HG03095 (cell line): Measurements from ENCODE around the gene PRSS22.

ENCODE experiments used
- ATAC-seq: cut with Tn5 transposase; IDR thresholded peaks from one replicate; pipeline ENCODE4 v1.9.1; 2021; ENCODE audit warnings: moderate library complexity; ENCODE audit not compliant: unreplicated experiment

The PRSS22 gene

GRCh38 chr16:2817340-2818271 lies 40.4 kb downstream of the PRSS22 start:
- ATAC-seq: no peak

GRCh38 chr16:2816751-2817339 lies 41.1 kb downstream of the PRSS22 start, which contains the start of gene PRSS21:
TSS of gene PRSS21 (plus strand) at chr16:2817237. CDS start at chr16:2817269, 32 bp downstream.
- no peak for ATAC-seq

GRCh38 chr16:2815299-2815771 lies 42.6 kb downstream of the PRSS22 start:
- ATAC-seq: no peak

DNA sequence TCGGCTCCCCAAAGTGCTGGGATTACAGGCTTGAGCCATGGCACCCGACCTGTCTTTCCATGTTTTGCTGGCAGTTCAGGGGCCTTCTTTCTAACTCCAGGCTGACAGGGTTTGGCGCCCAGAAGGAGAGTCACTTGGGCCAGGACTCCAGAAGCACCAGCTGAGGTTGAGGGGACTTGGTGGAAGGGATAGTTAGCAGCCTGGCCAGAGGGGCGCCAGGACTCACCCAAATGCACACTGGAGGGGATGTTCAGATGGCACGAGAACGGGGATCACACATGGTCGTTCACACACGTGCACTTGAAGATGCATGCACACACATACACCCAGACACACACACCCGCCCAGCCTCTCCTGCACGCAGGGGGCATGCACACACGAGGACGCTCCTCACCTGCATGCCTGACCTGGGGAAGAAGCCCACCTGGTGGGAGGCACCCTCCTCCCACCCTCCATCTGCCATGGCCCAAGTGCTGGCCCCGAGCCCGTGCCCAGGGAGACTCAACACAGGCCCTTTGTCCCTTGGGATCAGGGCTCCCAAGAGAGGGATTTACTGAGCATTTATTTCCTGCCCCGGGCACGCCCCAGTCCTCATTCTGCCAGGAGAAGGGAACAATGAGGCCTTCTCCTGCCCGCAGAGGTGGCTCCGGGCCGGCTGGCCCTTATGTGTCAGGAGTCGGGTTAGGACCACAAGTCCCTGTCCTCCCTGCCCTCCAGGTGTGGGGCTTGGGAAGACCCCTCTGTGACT lies 43.2 kb downstream of the PRSS22 start:
- no peak for ATAC-seq

DNA sequence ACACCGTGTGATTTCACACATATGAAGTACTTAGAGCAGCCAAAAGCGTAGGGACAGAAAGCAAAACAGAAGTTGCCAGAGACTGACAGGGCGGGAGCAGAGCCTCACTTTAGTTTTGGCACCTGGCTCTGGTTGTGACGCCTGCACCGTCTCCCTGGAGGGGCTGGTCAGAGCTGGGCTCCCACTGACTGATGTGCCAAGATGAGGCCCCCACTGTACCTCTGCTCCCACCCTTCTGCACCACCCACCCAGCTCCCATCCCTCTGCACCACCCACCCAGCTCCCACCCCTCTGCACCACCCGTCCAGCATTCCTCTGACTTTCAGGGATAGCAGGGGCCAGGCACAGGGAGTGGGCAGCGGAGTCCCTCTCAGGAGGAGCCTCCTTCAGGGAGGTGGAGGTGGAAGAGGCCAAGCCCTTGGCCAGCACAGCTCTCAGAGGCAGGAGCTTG lies 44.2 kb downstream of the PRSS22 start:
- no peak for ATAC-seq

GRCh38 chr16:2811703-2812471 lies 46.1 kb downstream of the PRSS22 start:
- ATAC-seq: no peak

GRCh38 chr16:2810651-2811050 lies 47.3 kb downstream of the PRSS22 start:
- no peak for ATAC-seq

DNA sequence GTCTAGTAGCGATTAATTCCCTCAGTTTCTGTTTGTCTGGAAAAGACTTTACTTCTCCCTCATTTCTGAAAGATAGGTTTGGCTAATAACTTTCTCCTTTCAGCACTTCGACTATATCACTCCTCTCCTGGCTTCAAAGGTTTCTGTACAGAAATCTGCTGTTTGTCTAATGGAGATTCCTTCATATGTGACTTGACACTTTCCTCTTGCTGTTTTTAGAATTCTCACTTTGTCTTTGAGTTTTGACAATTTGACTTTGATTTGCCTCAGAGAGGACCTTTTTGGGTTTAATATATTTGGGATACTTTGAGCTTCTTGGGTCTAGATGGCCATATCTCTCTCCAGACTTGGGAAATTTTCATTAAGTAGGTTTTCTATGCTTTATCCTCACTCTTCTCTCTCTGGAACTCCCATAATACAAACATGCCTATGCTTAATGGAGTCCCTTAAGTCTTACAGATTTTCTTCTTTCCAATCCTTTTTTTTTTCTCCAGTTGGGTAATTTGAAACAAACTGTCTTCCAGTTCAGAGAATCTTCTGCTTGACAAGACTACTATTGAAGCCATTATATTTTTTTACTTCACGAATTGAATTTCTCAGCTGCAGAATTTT lies 48.7 kb downstream of the PRSS22 start:
- ATAC-seq: no peak

DNA sequence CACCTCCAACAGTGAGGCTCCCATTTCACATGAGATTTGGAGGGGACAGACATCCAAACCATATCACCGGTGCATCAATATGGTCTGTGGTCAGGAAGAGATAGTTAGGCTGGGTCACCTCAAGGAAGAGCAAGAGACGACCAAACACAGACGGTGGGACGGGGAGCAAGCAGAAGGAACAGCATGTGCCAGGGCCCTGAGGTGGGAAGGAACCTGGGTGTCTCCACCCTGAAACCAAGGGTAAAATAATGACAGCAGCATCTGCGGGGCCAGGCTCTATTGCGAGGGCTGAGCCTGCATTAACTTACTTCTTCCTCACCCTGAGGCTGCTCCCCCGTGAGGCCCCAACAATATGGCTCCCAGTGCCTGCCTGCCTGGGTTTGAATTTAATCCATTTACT lies 49.8 kb downstream of the PRSS22 start:
- ATAC-seq: no peak

DNA sequence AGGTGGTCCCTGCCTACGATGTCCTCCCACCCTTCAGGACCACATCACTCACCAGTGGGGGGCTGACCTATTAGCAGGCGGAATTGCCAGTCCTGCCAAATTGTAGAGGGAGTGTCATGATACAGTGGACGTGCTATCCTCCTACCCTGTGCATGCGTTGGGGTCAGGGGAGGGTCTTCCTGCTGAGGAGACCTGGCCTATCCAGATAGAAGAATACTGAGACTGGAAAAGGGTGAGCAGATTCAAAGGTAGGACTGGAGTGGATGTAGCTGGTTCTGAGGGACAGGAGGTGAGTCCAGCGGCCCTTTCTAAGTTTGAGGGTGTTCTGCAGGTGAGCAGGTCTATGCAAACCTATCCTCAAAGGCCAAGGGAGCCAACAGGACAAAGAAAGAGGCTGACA lies 51.7 kb downstream of the PRSS22 start:
- no peak for ATAC-seq

DNA sequence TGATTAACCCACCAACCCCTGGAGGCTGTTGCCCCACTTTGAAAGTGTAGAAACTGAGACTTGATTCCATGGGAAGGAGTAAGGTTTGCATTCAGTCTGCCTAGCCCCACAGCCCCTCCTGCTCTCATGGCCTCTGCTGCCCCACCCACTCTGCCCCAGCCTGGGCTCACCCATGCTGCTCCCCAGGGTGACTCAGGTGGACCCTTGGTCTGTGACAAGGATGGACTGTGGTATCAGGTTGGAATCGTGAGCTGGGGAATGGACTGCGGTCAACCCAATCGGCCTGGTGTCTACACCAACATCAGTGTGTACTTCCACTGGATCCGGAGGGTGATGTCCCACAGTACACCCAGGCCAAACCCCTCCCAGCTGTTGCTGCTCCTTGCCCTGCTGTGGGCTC lies 53.2 kb downstream of the PRSS22 start:
- ATAC-seq: no peak

DNA sequence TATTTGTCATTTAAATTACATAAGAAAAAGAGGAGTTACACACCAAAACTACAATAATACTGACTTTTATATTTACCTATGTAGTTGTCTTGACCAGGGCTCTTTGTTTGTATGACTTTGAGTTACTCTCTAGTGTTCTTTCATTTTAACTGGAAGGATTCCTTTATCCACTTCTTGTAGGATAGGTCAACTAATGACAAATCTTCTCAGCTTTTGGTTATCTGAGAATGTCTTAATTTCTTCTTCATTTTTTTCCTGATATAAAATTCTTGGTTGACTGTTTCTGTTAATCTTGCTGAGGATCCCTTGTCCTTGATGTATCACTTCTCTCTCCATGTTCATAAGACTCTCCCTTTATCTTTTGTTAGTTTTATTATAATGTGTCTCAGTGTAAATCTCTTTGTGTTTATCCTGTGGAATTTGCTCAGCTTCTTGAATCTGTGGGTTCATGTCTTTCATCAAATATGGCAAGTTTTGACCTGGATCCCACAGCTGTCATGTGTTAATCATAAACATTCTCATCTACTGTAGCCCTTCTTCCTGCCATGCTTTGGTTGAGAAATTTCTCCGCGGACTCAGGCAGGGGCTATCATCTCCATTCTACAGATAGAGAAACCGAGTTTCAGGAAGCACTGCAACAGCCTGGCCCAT lies 54.3 kb downstream of the PRSS22 start:
- ATAC-seq: no peak
